GM23338 (cell line): Measurements from ENCODE around the gene RBM14.

Source experiments
- CREB1 ChIP-seq: fragments of 250-450 bp; sonication (Bioruptor Pico); IDR thresholded peaks from 2 replicates; pipeline ENCODE4 v1.5.0; 2020; ENCODE audit warnings: low read depth, mild to moderate bottlenecking, moderate library complexity
- CTCF ChIP-seq, 2 experiments: fragments of 200-600 bp in 1 of 2; sonication (generic) in 1 of 2; conservative IDR thresholded peaks; 2 replicates each; pipeline versions ENCODE4 v1.5.1 to v1.6.1; 2016 to 2017; ENCODE audit warnings: antibody characterized with exemption in 2 of 2, low read depth in 2 of 2, mild to moderate bottlenecking in 2 of 2, moderate library complexity in 1 of 2
- ETS1 ChIP-seq: IDR thresholded peaks from 2 replicates; pipeline ENCODE4 v1.6.1; 2016; ENCODE audit warnings: antibody characterized with exemption
- EZH2 ChIP-seq: fragments of 200-600 bp; sonication (generic); IDR thresholded peaks from one replicate; pipeline ENCODE4 v1.8.0; 2017; ENCODE audit warnings: antibody characterized with exemption, mild to moderate bottlenecking, low read depth; ENCODE audit not compliant: unreplicated experiment
- POLR2AphosphoS5 ChIP-seq: IDR thresholded peaks from 2 replicates; pipeline ENCODE4 v1.6.1; 2016; ENCODE audit warnings: antibody characterized with exemption, low read depth
- REST ChIP-seq: IDR thresholded peaks from one replicate; pipeline ENCODE4 v1.6.1; 2018; ENCODE audit warnings: antibody characterized with exemption; ENCODE audit not compliant: unreplicated experiment
- STAT1 ChIP-seq: IDR thresholded peaks from one replicate; pipeline ENCODE4 v1.6.1; 2016; ENCODE audit warnings: antibody characterized with exemption; ENCODE audit not compliant: unreplicated experiment

- TF ChIP-seq CTCF (conservative IDR thresholded peaks at IDR 0.05; ENCODE audit: low read depth in 2 of 2) (no peak), REST (no peak), EZH2 (no peak), POLR2AphosphoS5 (no peak), CREB1 (CRISPR knock-in tag) (no peak), ETS1 (no peak), STAT1 (no peak)
Observed at GRCh38 chr11:66653123-66653522, 36.7 kb downstream of the RBM14 start.
